Fibroblast of lung (primary cell): ENCODE data around the gene FLNA. TPM values are rescaled to one million over a fixed set of nuclear protein-coding genes. Genes with fewer than 3 reads are reported as not detected.

Experiments used
- DNase-seq, 2 donors: peaks; one replicate each; pipeline versions ENCODE4 v3.0.0 to v3.0.0-alpha.2; 2010; ENCODE audit warnings: low read depth in 2 of 2
- H2AFZ ChIP-seq: 2 replicates; pipeline ENCODE4 v1.5.1; 2012; ENCODE audit warnings: low read length, control low read depth, inconsistent platforms
- H3K27ac ChIP-seq: 2 replicates; pipeline ENCODE4 v1.5.1; 2011; ENCODE audit warnings: low read length, control low read depth; ENCODE audit not compliant: insufficient read depth
- H3K27me3 ChIP-seq: 2 replicates; pipeline ENCODE4 v1.5.1; 2011; ENCODE audit warnings: mild to moderate bottlenecking, low read length; ENCODE audit not compliant: control insufficient read depth, insufficient read depth
- H3K36me3 ChIP-seq: 2 replicates; pipeline ENCODE4 v1.5.1; 2011; ENCODE audit warnings: low read length; ENCODE audit not compliant: control insufficient read depth, insufficient read depth
- H3K4me1 ChIP-seq: 2 replicates; pipeline ENCODE4 v1.5.1; 2011; ENCODE audit warnings: low read length; ENCODE audit not compliant: control insufficient read depth, insufficient read depth; ENCODE audit errors: extremely low read depth
- H3K4me2 ChIP-seq: 2 replicates; pipeline ENCODE4 v1.5.1; 2011; ENCODE audit warnings: low read length, control low read depth; ENCODE audit not compliant: insufficient read depth; ENCODE audit errors: extremely low read depth
- H3K4me3 ChIP-seq, 4 experiments: fragments of 200-600 bp in 1 of 4; sonication (generic) in 1 of 4; replicated peaks in 1 of 4; 2 replicates each; pipeline ENCODE4 v1.5.1; 2011 to 2016; ENCODE audit warnings: low read length in 4 of 4, low read depth in 3 of 4, mild to moderate bottlenecking in 3 of 4, control low read depth in 2 of 4, inconsistent platforms in 1 of 4, mixed read lengths in 1 of 4; ENCODE audit not compliant: insufficient read depth in 1 of 4; ENCODE audit errors: control extremely low read depth in 1 of 4
- H3K79me2 ChIP-seq: 2 replicates; pipeline ENCODE4 v1.5.1; 2012; ENCODE audit warnings: mild to moderate bottlenecking, low read length, inconsistent platforms; ENCODE audit not compliant: control insufficient read depth, insufficient read depth
- H3K9ac ChIP-seq: 2 replicates; pipeline ENCODE4 v1.5.1; 2011; ENCODE audit warnings: mild to moderate bottlenecking, low read length, control low read depth; ENCODE audit not compliant: insufficient read depth
- H3K9me3 ChIP-seq: 2 replicates; pipeline ENCODE4 v1.5.1; 2012; ENCODE audit warnings: low read depth, low read length; ENCODE audit not compliant: control insufficient read depth, insufficient read depth
- H4K20me1 ChIP-seq: 2 replicates; pipeline ENCODE4 v1.5.1; 2011; ENCODE audit warnings: low read length; ENCODE audit not compliant: control insufficient read depth, insufficient read depth; ENCODE audit errors: extremely low read depth
- CTCF ChIP-seq, 2 donors: IDR thresholded peaks in 1 of 2; conservative IDR thresholded peaks in 1 of 2; 1 replicate in 1 of 2; 2 replicates in 1 of 2; pipeline ENCODE4 v1.5.1; 2011 to 2012; ENCODE audit warnings: low read length in 2 of 2, control low read depth in 1 of 2, inconsistent platforms in 1 of 2, low read depth in 1 of 2, mild to moderate bottlenecking in 1 of 2
- EZH2 ChIP-seq: IDR thresholded peaks from 2 replicates; pipeline ENCODE4 v1.5.1; 2012; ENCODE audit warnings: low read length, control low read depth, mild to moderate bottlenecking; ENCODE audit errors: missing control alignments
- polyA plus RNA-seq, 2 donors: library from polyadenylated mRNA; depleted of rRNA in 1 of 2; stranded (reverse) in 1 of 2; unstranded in 1 of 2; fragments of >200 nt; gene quantifications; 2 replicates each; pipeline ENCODE4 v1.2.1, GENCODE V29; 2011 to 2012; ENCODE audit warnings: missing spikeins in 1 of 2
- total RNA-seq: library from RNA; depleted of rRNA; stranded (reverse); fragments of >200 nt; gene quantifications from 2 replicates; pipeline ENCODE4 v1.2.1, GENCODE V29; 2014

The FLNA gene
- total and polyA plus RNA-seq, 2 donors (not counting 1 experiment from before 2014, with no cell fraction given), result 799 to 2,728 TPM

- Histone ChIP-seq H3K27ac (peak overlapping the region; percentile 43), H3K4me1 (no peaks in the 10 kb centered on the region), H3K4me3 (peak overlapping the region; percentile 31 to 86 (median 56)), H3K27me3 (no peaks in the 10 kb centered on the region), H4K20me1 (no peaks in the 10 kb centered on the region), H3K4me2 (peak overlapping the region; percentile 80), H3K9ac (peak overlapping the region; percentile 50), H3K79me2 (peaks cover 33% of the 10 kb centered on the region), H3K36me3 (peaks cover 4% of the 10 kb centered on the region), H2AFZ (no peak overlapping the region), H3K9me3 (no peaks in the 10 kb centered on the region)
- peak; percentile 76 to 85 for DNase-seq
- TF ChIP-seq EZH2 (no peak), CTCF (conservative IDR thresholded peaks at IDR 0.05 in 1 of 2, IDR thresholded peaks at IDR 0.05 in 1 of 2; ENCODE audit: low read depth in 1 of 2, low read length in 2 of 2) (peak in 1 of 2 donors; percentile 55)
Observed at GRCh38 chrX:154373340-154374306, 811 bp downstream of the FLNA start.

- no peaks in the 10 kb centered on the region for H3K9me3 ChIP-seq
- peak overlapping the region in 3 of 4 experiments; percentile 34 to 86 (median 41) for H3K4me3 ChIP-seq
- no peak overlapping the region for H2AFZ ChIP-seq
- H3K27me3 ChIP-seq, result no peaks in the 10 kb centered on the region
- peaks cover 11% of the 10 kb centered on the region for H3K36me3 ChIP-seq
- peak overlapping the region; percentile 32 for H3K9ac ChIP-seq
- peaks cover 43% of the 10 kb centered on the region for H3K79me2 ChIP-seq
- peaks cover under 1% of the 10 kb centered on the region for H3K4me1 ChIP-seq
- H4K20me1 ChIP-seq, result no peaks in the 10 kb centered on the region
- no peak overlapping the region for H3K27ac ChIP-seq
- H3K4me2 ChIP-seq, result peak overlapping the region; percentile 82
- peak; percentile 41 to 63 for DNase-seq
- TF ChIP-seq CTCF (conservative IDR thresholded peaks at IDR 0.05 in 1 of 2, IDR thresholded peaks at IDR 0.05 in 1 of 2; ENCODE audit: low read depth in 1 of 2, low read length in 2 of 2), result no peak
- TF ChIP-seq EZH2, result no peak
Observed at GRCh38 chrX:154372612-154373022, 1.8 kb downstream of the FLNA start.

GRCh38 chrX:154371789-154372300 is 2.6 kb downstream of the FLNA start:
- no peak for DNase-seq
- peak overlapping the region; percentile 32 for H3K9ac ChIP-seq

More at GRCh38 chrX:154371789-154372300, 2.6 kb downstream of the FLNA start:
- Histone ChIP-seq H3K9me3 (no peaks in the 10 kb centered on the region), H2AFZ (no peak overlapping the region), H3K36me3 (peaks cover 18% of the 10 kb centered on the region), H3K4me1 (peaks cover 6% of the 10 kb centered on the region), H3K27ac (peak overlapping the region; percentile 20), H3K4me3 (peak overlapping the region; percentile 34 to 86 (median 41)), H4K20me1 (no peaks in the 10 kb centered on the region), H3K27me3 (no peaks in the 10 kb centered on the region), H3K4me2 (peak overlapping the region; percentile 82), H3K79me2 (peaks cover 50% of the 10 kb centered on the region)
- TF ChIP-seq EZH2 (no peak), CTCF (conservative IDR thresholded peaks at IDR 0.05 in 1 of 2, IDR thresholded peaks at IDR 0.05 in 1 of 2; ENCODE audit: low read depth in 1 of 2, low read length in 2 of 2) (no peak)
